Endothelial cell of umbilical vein (primary cell): ENCODE data around the gene PTGES. TPM values are rescaled to one million over a fixed set of nuclear protein-coding genes. Genes with fewer than 3 reads are reported as not detected.

Source experiments
- BruUV-seq: library from RNA; stranded (reverse); fragments of 400-500 nt; replicated peaks from 2 replicates; lab custom pipeline; 2021; lab: Mats Ljungman, UMichigan
- CTCF ChIA-PET: fragments of 300-600, 350-600 bp; sonication (Branson Sonifier 250); formaldehyde crosslinking; loops from one replicate; lab custom pipeline; 2021; ENCODE audit warnings: antibody characterized with exemption, inconsistent platforms; lab: Charles Lee
- POLR2A ChIA-PET: fragments of 300-600, 350-600 bp; sonication (Branson Sonifier 250); formaldehyde crosslinking; loops from one replicate; lab custom pipeline; 2021; ENCODE audit warnings: antibody characterized with exemption, inconsistent platforms; lab: Charles Lee
- DNase-seq: peaks from one replicate; pipeline ENCODE4 v3.0.0-alpha.2; 2011; ENCODE audit warnings: low read depth, low spot score
- FAIRE-seq: peaks from 2 replicates; lab custom pipeline; 2011; peaks lifted over from hg19 to GRCh38; lab: Jason Lieb, UNC
- H2AFZ ChIP-seq: 2 replicates; pipeline ENCODE4 v1.6.0; 2012; ENCODE audit warnings: low read depth, low read length, control low read depth, inconsistent platforms
- H3K27ac ChIP-seq: 2 replicates; pipeline ENCODE4 v1.5.1; 2011; ENCODE audit warnings: low read depth, mild to moderate bottlenecking, control low read depth, low read length, moderate library complexity; ENCODE audit not compliant: insufficient read depth
- H3K27me3 ChIP-seq, 2 experiments: 2 replicates each; pipeline versions ENCODE4 v1.6.0 to v1.6.1; 2011; ENCODE audit warnings: low read length in 2 of 2, mixed read lengths in 1 of 2; ENCODE audit not compliant: control insufficient read depth in 2 of 2, insufficient read depth in 2 of 2
- H3K36me3 ChIP-seq, 2 experiments: 2 replicates in 1 of 2; 3 replicates in 1 of 2; pipeline ENCODE4 v1.5.1; 2011; ENCODE audit warnings: low read length in 2 of 2, mild to moderate bottlenecking in 1 of 2, moderate library complexity in 1 of 2; ENCODE audit not compliant: control insufficient read depth in 2 of 2, insufficient read depth in 2 of 2; ENCODE audit errors: extremely low read depth in 1 of 2
- H3K4me1 ChIP-seq: 3 replicates; pipeline ENCODE4 v1.5.1; 2011; ENCODE audit warnings: mild to moderate bottlenecking, low read length; ENCODE audit not compliant: control insufficient read depth, insufficient read depth; ENCODE audit errors: extremely low read depth
- H3K4me2 ChIP-seq: 2 replicates; pipeline ENCODE4 v1.6.1; 2011; ENCODE audit warnings: low read length, control low read depth, mixed read lengths; ENCODE audit not compliant: insufficient read depth
- H3K4me3 ChIP-seq, 3 experiments: fragments of 200-600 bp in 1 of 3; sonication (generic), shearing (Covaris generic) in 1 of 3; replicated peaks in 1 of 3; 2 replicates each; pipeline ENCODE4 v1.5.1; 2011 to 2016; ENCODE audit warnings: control low read depth in 3 of 3, low read length in 3 of 3, mild to moderate bottlenecking in 2 of 3, inconsistent platforms in 1 of 3, low read depth in 1 of 3, moderate library complexity in 1 of 3; ENCODE audit not compliant: insufficient read depth in 1 of 3
- H3K79me2 ChIP-seq: 2 replicates; pipeline ENCODE4 v1.6.0; 2012; ENCODE audit warnings: low read length, inconsistent platforms; ENCODE audit not compliant: control insufficient read depth, insufficient read depth
- H3K9ac ChIP-seq: replicated peaks from 2 replicates; pipeline ENCODE3; 2011; ENCODE audit warnings: low read length, control low read depth; ENCODE audit not compliant: insufficient read depth; ENCODE audit errors: extremely low read depth
- H3K9me1 ChIP-seq: replicated peaks from 3 replicates; pipeline ENCODE4 v1.6.0; 2011; ENCODE audit warnings: mild to moderate bottlenecking, low read length; ENCODE audit not compliant: control insufficient read depth, insufficient read depth; ENCODE audit errors: extremely low read depth
- H3K9me3 ChIP-seq: replicated peaks from 2 replicates; pipeline ENCODE4 v1.5.1; 2012; ENCODE audit warnings: low read length, inconsistent platforms; ENCODE audit not compliant: control insufficient read depth, insufficient read depth
- H4K20me1 ChIP-seq: replicated peaks from 2 replicates; pipeline ENCODE3; 2011; ENCODE audit warnings: mild to moderate bottlenecking, low read length; ENCODE audit not compliant: control insufficient read depth, insufficient read depth; ENCODE audit errors: extremely low read depth
- CTCF ChIP-seq, 2 donors: IDR thresholded peaks; 1 replicate in 1 of 2; 2 replicates in 1 of 2; pipeline ENCODE4 v1.5.1; 2011; ENCODE audit warnings: low read length in 2 of 2, mild to moderate bottlenecking in 2 of 2, moderate library complexity in 2 of 2, control low read depth in 1 of 2, inconsistent platforms in 1 of 2, low read depth in 1 of 2; ENCODE audit not compliant: insufficient read depth in 1 of 2; ENCODE audit errors: extremely low read depth in 1 of 2
- EZH2 ChIP-seq: IDR thresholded peaks from 2 replicates; pipeline ENCODE4 v1.6.1; 2012; ENCODE audit warnings: borderline replicate concordance, low read depth, mild to moderate bottlenecking, moderate library complexity, low read length, inconsistent platforms; ENCODE audit not compliant: severe bottlenecking
- FOS ChIP-seq: IDR thresholded peaks from 2 replicates; pipeline ENCODE4 v1.6.1; 2011; ENCODE audit warnings: mild to moderate bottlenecking, low read length, moderate library complexity, borderline replicate concordance; ENCODE audit not compliant: insufficient read depth
- GATA2 ChIP-seq: IDR thresholded peaks from 2 replicates; pipeline ENCODE4 v1.7.0; 2011; ENCODE audit warnings: low read depth, mild to moderate bottlenecking, moderate library complexity, mixed read lengths, low read length; ENCODE audit not compliant: insufficient read length, insufficient read depth
- JUN ChIP-seq: IDR thresholded peaks from 2 replicates; pipeline ENCODE4 v1.6.1; 2011; ENCODE audit warnings: borderline replicate concordance, low read depth; ENCODE audit not compliant: insufficient read length, insufficient read depth
- MAX ChIP-seq: IDR thresholded peaks from 2 replicates; pipeline ENCODE4 v1.6.1; 2011; ENCODE audit not compliant: insufficient read depth, insufficient read length
- MYC ChIP-seq: IDR thresholded peaks from one replicate; pipeline ENCODE4 v1.6.1; 2011; ENCODE audit warnings: mild to moderate bottlenecking, low read depth, low read length
- POLR2A ChIP-seq: IDR thresholded peaks from 2 replicates; pipeline ENCODE4 v1.6.1; 2012; ENCODE audit warnings: low read depth, mild to moderate bottlenecking, control low read depth, low read length
- POLR2AphosphoS5 ChIP-seq: IDR thresholded peaks from 2 replicates; pipeline ENCODE4 v1.6.1; 2012; ENCODE audit warnings: low read depth, mild to moderate bottlenecking, control low read depth, low read length, moderate library complexity; ENCODE audit not compliant: insufficient read depth
- dilution Hi-C: fragments of 300-500 bp; cut with MboI; formaldehyde crosslinking; loops from one replicate; pipeline ENCODE4 v1.15.0; 2019; ENCODE audit warnings: low sequenced_read_pairs; ENCODE audit not compliant: extremely low pct_ligation_motif_present
- intact Hi-C: fragments of 100-400 bp; cut with micrococcal nuclease; formaldehyde crosslinking; loops from one replicate; pipeline ENCODE4 v1.10.0; 2022
- polyA plus RNA-seq, 4 experiments: library from polyadenylated mRNA; depleted of rRNA in 3 of 4; stranded (reverse) in 3 of 4; unstranded in 1 of 4; fragments of >200 nt; gene quantifications; 2 replicates each; pipeline versions ENCODE4 v1.2.1 to v1.2.3, GENCODE V29; 2011 to 2012; ENCODE audit warnings: missing spikeins in 1 of 4
- total RNA-seq: library from RNA; stranded (reverse); gene quantifications from 2 replicates; pipeline ENCODE4 v1.2.3, GENCODE V29; 2021

Gene PTGES
- total and polyA plus RNA-seq, 2 donors (not counting 3 experiments of a cell fraction or from before 2014, with no cell fraction given): not detected

- no TSS peak for BruUV-seq
- Histone ChIP-seq H4K20me1 (no peaks in the 10 kb centered on the region), H3K4me3 (no peak overlapping the region), H3K79me2 (no peaks in the 10 kb centered on the region), H3K36me3 (no peaks in the 10 kb centered on the region), H2AFZ (no peak overlapping the region), H3K9ac (no peak overlapping the region), H3K9me1 (no peaks in the 10 kb centered on the region), H3K27ac (no peak overlapping the region), H3K4me2 (no peak overlapping the region), H3K27me3 (peaks cover 8 to 13% of the 10 kb centered on the region in 2 experiments), H3K4me1 (peaks cover 5% of the 10 kb centered on the region), H3K9me3 (no peaks in the 10 kb centered on the region)
- dilution Hi-C loops: no loop called here
- TF ChIP-seq POLR2A: no peak
- no peak for TF ChIP-seq GATA2
- ChIA-PET CTCF (no interaction called here), POLR2A (no interaction called here)
- DNase-seq (no peak), FAIRE-seq (no peak)
- intact Hi-C loops: no loop called here
Measured at GRCh38 chr9:129693741-129694140, 59.1 kb downstream of the PTGES start.

GRCh38 chr9:129692534-129692933 lies 60.3 kb downstream of the PTGES start:
- intact Hi-C loops: no loop called here
- TF ChIP-seq JUN (no peak), CTCF (IDR thresholded peaks at IDR 0.05; ENCODE audit: extremely low read depth in 1 of 2, insufficient read depth in 1 of 2, low read depth in 1 of 2, low read length in 2 of 2) (no peak), MAX (no peak), FOS (no peak), POLR2AphosphoS5 (no peak), MYC (no peak), GATA2 (no peak), POLR2A (no peak), EZH2 (no peak)

More at GRCh38 chr9:129692534-129692933, 60.3 kb downstream of the PTGES start:
- Histone ChIP-seq H3K4me2 (no peak overlapping the region), H3K9me3 (no peaks in the 10 kb centered on the region), H4K20me1 (no peaks in the 10 kb centered on the region), H3K36me3 (no peaks in the 10 kb centered on the region), H3K9me1 (no peaks in the 10 kb centered on the region), H3K27me3 (peaks cover 8 to 13% of the 10 kb centered on the region in 2 experiments), H2AFZ (no peak overlapping the region), H3K4me1 (peaks cover 1% of the 10 kb centered on the region), H3K79me2 (no peaks in the 10 kb centered on the region), H3K9ac (no peak overlapping the region), H3K27ac (no peak overlapping the region), H3K4me3 (no peak overlapping the region)
- ChIA-PET POLR2A (no interaction called here), CTCF (interaction anchor here (0.9 kb wide), 1 partner anchor 35 kb away, joined by 4 read pairs; no protein-coding TSS in a partner anchor)
- FAIRE-seq (no peak), DNase-seq (no peak)
- dilution Hi-C loops: no loop called here
- BruUV-seq: no TSS peak
